Measurements from ENCODE around the gene TICRR.
A peak's percentile ranks its signal among the peaks of the same experiment; 100 is the strongest.
"Not testable (repeated sequence)": the region's sequence is repeated elsewhere in the genome, so short reads cannot be mapped to it uniquely, and the experiment has no call there.

The TICRR gene, protein sequence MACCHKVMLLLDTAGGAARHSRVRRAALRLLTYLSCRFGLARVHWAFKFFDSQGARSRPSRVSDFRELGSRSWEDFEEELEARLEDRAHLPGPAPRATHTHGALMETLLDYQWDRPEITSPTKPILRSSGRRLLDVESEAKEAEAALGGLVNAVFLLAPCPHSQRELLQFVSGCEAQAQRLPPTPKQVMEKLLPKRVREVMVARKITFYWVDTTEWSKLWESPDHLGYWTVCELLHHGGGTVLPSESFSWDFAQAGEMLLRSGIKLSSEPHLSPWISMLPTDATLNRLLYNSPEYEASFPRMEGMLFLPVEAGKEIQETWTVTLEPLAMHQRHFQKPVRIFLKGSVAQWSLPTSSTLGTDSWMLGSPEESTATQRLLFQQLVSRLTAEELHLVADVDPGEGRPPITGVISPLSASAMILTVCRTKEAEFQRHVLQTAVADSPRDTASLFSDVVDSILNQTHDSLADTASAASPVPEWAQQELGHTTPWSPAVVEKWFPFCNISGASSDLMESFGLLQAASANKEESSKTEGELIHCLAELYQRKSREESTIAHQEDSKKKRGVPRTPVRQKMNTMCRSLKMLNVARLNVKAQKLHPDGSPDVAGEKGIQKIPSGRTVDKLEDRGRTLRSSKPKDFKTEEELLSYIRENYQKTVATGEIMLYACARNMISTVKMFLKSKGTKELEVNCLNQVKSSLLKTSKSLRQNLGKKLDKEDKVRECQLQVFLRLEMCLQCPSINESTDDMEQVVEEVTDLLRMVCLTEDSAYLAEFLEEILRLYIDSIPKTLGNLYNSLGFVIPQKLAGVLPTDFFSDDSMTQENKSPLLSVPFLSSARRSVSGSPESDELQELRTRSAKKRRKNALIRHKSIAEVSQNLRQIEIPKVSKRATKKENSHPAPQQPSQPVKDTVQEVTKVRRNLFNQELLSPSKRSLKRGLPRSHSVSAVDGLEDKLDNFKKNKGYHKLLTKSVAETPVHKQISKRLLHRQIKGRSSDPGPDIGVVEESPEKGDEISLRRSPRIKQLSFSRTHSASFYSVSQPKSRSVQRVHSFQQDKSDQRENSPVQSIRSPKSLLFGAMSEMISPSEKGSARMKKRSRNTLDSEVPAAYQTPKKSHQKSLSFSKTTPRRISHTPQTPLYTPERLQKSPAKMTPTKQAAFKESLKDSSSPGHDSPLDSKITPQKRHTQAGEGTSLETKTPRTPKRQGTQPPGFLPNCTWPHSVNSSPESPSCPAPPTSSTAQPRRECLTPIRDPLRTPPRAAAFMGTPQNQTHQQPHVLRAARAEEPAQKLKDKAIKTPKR (N-terminal part only)

GRCh38 chr15:89575146-89575655, at the start of gene TICRR:
Gene TICRR, plus strand, starts transcription at chr15:89575469. Its CDS starts 118 bp downstream, at chr15:89575587.
- DNase-seq, result peak; percentile 99

DNA sequence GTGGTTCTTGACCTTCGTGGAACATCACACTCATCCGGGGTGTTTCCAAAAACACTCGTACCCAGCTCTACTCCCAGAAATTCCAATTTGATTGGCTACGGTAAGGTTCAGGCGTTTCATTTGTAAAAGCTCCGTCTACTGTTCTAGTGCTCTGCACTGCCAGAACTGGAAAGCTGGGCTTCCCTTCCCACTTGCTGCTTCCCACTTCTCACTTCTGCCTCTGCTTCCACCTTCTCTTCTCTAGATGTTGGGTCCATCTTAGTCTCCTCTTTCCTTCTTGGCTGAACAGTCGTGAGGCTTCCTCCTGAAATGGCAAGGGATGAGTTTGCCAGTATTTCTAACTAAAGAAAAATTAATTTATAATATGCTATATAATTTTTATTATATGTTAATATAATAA, 49.1 kb upstream of the TICRR start:
- no peak for DNase-seq

GRCh38 chr15:89526601-89527441, 48.4 kb upstream of the TICRR start:
- DNase-seq, result no peak

GRCh38 chr15:89528757-89529352, 46.4 kb upstream of the TICRR start:
- no peak for DNase-seq

GRCh38 chr15:89530976-89531375, 44.3 kb upstream of the TICRR start:
- no peak for DNase-seq

DNA sequence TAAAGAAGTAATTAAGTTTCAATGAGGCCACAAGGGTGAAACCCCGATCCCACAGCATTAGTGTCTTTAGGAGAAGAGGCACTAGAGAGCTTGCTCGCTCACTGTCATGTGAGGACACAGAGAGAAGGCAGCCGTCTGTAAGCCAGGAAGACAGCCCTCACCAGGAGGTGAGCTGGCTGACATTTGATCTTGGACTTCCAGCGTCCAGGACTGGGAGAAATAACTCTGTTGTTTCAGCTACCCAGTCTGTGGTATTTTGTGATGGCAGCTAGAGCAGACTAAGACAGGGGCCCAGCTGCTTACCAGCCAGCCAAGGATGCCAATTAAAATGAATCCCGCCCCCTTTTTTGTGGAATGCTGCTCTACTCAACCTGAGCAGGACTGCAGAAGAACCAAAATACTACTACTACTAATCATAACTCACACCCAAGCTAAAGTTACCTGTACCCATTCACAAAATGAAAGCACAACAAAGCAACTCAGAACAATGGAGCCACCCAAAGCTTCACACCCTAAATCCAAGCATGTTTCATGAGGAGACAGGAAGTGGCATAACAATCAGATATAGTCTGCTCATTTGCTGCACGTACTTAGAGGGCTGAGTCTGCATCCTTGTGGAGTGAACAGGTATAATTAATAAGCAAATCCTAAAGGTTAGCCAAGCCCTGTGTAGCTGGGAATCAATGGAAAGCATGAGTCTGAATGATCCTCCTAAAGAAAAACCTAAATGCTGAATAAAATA, 43.3 kb upstream of the TICRR start:
- peak; percentile 63 for DNase-seq

- DNase-seq, result no peak
These were observed 41.3 kb upstream of the TICRR start for GRCh38 chr15:89533861-89534544.

DNA sequence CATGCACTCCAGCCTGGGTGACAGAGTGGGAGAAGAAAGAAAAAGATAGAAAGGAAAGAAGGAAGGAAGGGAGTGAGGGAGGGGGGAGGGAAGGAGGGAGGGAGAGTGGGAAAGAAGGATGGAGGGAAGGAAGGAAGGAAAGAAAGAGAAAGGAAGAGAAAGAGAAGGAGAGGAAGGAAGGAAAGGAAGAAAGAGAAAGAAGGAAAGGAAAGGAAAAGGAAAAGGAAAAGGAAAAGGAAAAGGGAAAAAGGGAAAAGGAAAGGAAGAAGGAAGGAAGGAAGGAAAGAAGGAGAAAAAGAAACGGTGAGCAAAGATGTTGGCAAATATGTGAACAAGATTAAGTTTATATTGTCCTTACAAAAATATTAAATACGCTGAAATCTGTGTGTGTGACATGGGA, 36.2 kb upstream of the TICRR start:
- DNase-seq, result no peak

GRCh38 chr15:89542369-89542768, 32.9 kb upstream of the TICRR start:
- DNase-seq, result no peak

DNA sequence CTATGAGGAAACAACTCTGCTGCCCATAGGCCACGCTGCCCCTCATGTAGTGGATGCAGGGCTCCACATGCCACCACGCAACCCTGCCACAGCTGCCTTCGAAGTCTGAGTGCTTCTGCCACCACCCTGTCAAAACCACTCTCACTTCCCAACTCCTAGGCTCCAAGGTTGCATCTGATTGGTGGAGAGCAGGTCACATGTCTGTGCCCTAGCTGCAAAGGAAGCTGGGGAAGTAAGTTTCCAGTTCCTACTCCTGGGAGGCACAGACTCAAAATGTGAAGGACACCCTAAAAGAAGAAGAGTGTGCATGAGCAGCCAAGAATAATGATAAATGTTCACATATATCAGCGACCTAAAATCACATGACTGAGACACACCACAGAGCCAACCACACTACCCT, 31.9 kb upstream of the TICRR start:
- no peak for DNase-seq

DNA sequence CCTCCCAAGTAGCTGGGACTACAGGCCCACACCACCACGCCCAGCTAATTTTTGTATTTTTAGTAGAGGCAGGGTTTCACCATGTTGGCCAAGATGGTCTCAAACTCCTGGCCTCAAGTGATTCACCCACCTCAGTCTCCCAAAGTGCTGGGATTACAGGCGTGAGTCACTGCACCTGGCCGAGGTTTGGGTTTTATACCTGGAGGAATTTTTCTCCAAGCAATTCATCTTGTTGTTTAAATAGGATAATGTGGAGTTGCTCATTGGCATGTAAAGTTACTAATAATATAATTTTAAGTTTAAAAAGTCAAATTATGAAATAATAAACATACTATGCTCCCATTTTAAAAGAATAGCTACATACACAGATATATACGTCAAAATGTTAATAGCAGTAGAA, 26.1 kb upstream of the TICRR start:
- DNase-seq, result not testable (repeated sequence)

DNA sequence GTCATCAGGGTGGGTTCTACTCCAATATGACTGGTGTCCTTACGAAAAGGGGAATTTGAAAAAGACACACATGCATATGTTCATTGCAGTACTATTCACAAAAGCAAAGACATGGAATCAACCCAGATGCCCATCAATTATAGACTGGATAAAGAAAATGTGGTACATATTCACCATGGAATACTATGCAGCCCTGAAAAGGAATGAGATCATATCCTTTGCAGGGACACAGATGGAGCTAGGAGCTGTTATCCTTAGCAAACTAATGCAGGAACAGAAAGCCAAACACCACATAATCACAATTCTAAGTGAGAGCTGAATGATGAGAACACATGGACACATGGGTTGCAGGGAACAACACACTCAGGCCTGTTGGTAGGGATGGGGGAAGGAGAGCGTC, 24.8 kb upstream of the TICRR start:
- DNase-seq, result no peak

DNA sequence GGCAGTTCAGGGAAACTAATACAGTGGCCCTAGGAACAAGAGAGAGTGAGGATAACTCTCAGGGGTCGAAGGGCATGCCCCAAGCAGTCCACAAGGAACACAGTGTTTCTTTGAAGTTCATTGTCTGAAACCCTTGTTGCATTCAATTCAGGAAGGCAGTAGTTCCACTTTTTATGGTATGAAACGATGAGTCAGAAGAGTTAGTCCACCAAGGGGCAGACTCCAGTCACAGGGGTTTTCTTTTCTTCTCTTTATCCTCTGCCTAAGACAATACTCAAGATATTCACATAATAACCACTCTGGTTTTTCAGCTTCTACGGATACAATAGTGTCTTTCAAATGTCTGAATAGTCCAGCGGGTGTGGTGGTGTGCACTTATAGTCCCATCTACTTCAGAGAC, 23.7 kb upstream of the TICRR start:
- DNase-seq, result no peak

GRCh38 chr15:89553632-89554031, 21.6 kb upstream of the TICRR start:
- no peak for DNase-seq

GRCh38 chr15:89554247-89554646, 21.0 kb upstream of the TICRR start:
- no peak for DNase-seq

DNA sequence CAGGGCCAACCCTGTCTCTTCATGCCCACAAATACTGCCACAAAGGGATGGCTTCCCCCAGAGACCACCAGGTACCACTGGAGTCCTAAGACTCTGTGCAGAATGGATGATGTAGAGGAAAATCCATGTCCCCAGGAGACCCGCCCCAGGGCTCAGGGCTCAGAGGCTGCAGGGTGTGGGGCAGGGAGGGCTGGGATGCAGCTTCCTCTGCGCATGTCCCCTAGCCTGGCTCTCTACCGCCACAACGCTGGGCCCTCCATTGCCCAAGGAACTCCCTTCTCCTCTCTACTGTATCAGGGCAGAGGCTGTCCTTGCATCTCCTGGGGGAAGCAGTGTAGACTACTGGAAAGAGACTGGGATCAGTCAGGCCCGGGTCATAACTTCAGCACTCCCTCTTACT, 19.5 kb upstream of the TICRR start:
- DNase-seq, result no peak

DNA sequence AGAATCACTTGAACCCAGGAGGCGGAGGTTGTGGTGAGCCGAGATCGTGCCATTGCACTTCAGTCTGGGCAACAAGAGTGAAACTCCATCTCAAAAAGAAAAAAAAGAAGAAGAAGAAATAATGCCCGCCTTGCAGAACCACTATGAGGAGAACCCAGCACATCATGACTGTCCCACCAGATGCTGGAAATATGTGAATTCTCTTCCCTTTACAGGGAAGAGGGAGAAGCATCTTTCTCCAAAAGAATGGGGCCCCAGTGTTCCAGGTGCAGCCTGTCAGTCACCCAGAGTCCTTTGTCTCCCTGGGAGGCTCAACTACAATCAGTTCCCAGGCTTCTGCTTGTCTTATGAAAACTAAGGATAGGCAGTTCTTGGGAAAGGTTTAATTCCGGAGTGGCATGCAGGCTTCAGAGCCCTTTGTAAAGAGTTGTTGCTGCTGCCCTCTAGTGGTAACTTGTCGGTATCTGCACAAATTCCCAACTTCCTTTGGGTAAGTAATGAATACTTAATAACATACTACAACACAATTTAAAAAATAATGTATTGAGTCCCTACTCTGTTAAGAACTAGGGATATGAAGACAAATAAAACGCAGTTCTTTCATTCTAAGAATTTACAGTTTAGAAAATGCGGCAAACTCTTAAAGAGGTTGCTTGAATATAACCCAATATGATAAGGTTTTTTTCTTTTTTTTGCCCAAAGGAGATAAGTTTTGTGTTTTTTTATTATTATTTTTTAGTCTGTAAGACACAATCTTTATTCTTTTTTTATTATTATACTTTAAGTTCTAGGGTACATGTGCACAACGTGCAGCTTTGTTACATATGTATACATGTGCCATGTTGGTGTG, 18.6 kb upstream of the TICRR start:
- peak; percentile 78 for DNase-seq

DNA sequence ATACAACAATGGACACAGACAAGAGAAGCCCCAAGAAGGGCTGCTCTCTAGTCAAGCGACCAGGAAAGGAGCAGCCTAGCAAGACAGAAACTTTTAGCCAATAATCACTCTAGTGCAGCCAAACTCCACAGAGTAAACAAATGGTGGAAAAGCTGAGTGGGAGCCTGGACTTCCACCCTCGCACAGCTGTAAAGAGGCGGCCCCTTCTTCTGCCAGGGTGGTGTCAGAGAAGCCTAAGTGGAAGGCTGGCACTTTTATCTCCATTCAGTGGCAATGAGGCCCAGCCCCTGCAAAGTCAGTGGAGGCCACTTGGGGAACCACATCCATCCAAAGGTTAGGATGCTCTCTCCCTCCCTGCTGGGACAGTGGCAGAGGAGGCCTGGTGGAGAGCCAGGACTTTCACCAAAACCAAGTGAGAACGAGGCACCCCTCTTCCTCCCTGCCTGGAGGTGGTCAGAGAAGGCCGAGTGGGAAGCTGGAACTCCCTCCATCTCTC, 15.5 kb upstream of the TICRR start:
- no peak for DNase-seq

DNA sequence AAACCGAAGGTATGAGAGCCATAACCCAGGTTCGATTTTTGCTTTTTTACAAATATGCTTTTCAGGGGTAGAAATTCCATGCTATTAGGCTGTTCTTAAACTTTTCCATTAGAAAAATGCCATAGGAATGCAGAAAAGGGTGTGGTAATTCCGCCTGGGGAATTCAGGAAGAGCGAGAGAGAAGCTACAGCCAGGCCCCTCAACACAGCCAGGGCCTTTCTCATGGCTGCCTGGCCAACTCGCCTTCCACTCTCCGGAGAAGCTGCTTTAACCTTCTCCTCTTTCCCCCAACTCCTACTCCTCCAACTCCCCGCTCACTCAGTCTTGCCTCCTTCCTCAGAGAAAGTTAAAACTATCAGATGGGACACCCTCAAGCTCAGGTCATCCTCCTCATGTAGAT, 9.1 kb upstream of the TICRR start:
- no peak for DNase-seq

All from islet precursor cell (in vitro differentiated cells).